Fibroblast of the aortic adventitia (primary cell): Measurements from ENCODE around the gene FASN. TPM values are rescaled to one million over a fixed set of nuclear protein-coding genes. Genes with fewer than 3 reads are reported as not detected.

Experiments used
- DNase-seq: peaks from one replicate; pipeline ENCODE4 v3.0.0-alpha.2; 2010; ENCODE audit warnings: low read depth
- H3K4me3 ChIP-seq: 2 replicates; pipeline ENCODE4 v1.5.1; 2011; ENCODE audit warnings: low read depth, mild to moderate bottlenecking, control low read depth, low read length, moderate library complexity
- total RNA-seq: library from RNA; depleted of rRNA; stranded (reverse); fragments of >200 nt; gene quantifications from 2 replicates; pipeline ENCODE4 v1.2.3, GENCODE V29; 2012; ENCODE audit warnings: low replicate concordance
- TF ChIP-seq, protein P1 (sequence below): IDR thresholded peaks from 2 replicates; pipeline ENCODE4 v1.5.1; 2011; ENCODE audit warnings: mild to moderate bottlenecking, low read length, control low read depth, inconsistent platforms; ENCODE audit not compliant: insufficient read depth

FASN gene
- total RNA-seq, 1 donor: 65.2 TPM

DNA sequence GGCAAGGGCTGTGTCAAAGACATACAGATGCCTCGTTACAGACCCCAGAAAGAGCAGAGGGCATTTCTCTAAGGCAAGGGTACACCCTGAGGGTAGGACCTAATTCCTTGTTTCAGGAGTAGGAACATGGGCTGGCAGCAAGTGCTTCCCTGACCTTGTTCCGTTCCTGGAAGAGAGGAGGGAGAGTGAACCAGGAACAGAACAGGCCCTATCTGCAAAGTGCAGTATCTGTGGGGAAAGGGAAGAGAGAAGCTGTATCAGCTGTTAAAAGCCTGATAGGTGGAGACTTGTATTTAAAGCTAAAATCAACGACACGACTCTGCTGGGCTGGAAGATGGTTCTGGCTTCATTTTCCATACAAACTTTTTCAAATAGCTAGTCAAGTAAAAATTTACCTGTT is 26.1 kb upstream of the FASN start:
- DNase-seq: no peak
- no peak overlapping the region for H3K4me3 ChIP-seq
- TF ChIP-seq, protein P1, sequence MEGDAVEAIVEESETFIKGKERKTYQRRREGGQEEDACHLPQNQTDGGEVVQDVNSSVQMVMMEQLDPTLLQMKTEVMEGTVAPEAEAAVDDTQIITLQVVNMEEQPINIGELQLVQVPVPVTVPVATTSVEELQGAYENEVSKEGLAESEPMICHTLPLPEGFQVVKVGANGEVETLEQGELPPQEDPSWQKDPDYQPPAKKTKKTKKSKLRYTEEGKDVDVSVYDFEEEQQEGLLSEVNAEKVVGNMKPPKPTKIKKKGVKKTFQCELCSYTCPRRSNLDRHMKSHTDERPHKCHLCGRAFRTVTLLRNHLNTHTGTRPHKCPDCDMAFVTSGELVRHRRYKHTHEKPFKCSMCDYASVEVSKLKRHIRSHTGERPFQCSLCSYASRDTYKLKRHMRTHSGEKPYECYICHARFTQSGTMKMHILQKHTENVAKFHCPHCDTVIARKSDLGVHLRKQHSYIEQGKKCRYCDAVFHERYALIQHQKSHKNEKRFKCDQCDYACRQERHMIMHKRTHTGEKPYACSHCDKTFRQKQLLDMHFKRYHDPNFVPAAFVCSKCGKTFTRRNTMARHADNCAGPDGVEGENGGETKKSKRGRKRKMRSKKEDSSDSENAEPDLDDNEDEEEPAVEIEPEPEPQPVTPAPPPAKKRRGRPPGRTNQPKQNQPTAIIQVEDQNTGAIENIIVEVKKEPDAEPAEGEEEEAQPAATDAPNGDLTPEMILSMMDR: no peak

DNA sequence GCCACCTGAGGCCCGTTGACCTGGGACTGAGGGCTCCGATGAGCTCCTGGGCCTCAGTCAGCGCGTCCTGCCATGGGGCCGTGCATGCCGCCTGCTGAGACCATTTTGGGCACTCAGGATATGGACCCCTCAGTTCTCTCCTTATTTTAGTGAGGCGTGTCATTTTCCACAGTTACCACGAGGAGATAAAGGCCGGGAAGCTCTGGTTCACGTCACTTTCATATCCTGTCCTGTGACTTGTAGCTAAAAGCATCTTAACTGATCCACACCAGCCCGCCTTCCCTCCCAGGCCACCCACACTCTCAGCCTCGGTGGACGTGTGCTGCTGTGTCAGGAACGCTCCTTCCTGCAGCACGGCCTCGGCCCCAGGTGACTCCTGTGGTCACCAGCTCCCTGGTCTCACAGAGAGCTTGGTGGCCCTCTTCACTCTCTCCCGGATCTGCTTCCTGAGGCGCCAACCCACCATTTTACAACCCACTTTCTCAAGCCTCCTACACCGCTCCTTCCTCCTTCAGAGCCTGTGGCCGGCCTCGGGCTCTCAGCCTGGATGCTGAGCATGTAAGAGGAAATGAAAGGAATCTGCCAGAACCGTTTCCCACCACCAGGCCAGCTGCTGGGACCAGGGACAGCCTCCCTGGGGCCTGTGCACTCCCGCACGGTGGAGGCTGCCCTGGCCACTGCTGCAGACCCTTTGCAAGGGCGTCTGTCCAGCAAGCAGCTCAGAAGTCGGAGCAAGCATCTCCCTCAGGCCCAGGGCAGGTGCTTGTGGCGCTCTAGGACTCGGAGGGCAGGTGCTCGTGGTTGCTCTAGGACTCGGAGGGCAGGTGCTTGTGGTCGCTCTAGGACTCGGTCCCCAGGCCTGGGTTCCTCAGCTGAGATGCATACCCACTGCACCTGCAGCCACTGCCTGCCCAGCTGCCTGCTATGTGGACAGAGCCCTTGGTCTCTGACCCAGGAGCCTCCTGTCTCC is 23.9 kb upstream of the FASN start:
- DNase-seq: no peak
- H3K4me3 ChIP-seq: no peak overlapping the region
- TF ChIP-seq, protein P1: no peak

DNA sequence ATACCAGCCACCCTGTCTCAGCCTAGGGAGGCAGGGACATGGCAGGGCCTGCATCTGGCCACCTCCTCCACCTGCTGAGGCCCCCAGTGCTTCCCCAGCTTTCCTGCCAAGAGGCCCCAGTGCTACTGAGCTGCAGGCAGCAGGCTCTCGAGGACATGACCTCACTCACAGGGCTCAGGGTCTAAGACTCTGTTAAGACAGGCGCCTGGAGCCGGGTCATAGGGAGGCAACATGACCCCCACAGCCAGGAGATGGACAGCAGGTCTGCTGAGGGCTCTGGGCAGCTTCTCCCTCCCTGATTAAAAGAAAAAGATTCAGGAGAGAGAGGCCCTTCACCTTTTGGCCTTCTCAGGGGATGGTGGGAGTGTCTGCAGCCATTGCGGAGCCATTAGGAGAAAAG is 23.2 kb upstream of the FASN start:
- TF ChIP-seq, protein P1: no peak
- no peak for DNase-seq
- no peak overlapping the region for H3K4me3 ChIP-seq

DNA sequence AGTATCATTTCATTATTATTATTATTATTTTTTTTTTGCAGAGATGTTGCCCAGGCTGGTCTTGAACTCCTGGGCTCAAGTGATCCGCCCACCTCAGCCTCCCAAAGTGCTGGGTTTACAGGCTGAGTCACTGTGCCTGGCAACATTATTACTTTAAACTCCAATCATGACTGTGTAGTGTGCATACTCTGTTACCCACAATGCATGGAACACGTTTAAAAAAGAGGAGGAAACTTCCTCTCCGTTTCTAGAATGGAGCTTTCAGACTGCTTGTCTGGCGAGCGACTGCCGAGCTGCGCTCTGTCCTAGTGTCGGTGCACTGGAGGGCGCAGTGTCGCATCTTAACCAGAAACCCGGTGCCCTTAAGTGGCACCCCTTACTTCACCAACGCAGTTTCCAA is 22.1 kb upstream of the FASN start:
- no peak overlapping the region for H3K4me3 ChIP-seq
- TF ChIP-seq, protein P1: no peak
- DNase-seq: peak; percentile 63

DNA sequence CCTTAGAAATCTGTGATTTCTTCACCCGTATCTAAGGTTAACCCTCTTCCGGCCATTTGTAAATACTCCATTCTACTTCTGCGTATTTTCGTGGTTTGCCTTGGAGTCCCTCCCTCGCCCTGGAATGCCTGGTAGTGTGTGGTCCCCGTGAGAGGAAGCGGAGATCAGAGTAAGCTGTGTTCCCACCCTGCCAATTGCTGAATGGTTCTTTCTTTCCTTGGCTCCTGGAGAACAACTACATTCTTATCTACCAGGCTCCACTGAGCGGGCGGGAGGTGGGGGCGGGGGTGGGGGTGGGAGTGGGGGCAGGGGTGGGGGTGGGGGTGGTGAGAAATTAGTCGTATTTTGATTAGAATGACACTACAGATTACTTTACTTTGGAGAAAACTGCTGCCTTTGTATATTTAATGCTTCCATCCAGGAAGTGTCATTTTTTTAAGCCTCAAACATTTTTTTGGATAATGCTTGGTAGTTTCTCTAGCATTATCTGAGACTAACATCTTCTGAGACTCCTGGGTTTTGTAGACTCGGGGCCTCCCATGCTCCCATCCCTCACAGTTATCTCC is 20.9 kb upstream of the FASN start:
- TF ChIP-seq, protein P1: no peak

DNA sequence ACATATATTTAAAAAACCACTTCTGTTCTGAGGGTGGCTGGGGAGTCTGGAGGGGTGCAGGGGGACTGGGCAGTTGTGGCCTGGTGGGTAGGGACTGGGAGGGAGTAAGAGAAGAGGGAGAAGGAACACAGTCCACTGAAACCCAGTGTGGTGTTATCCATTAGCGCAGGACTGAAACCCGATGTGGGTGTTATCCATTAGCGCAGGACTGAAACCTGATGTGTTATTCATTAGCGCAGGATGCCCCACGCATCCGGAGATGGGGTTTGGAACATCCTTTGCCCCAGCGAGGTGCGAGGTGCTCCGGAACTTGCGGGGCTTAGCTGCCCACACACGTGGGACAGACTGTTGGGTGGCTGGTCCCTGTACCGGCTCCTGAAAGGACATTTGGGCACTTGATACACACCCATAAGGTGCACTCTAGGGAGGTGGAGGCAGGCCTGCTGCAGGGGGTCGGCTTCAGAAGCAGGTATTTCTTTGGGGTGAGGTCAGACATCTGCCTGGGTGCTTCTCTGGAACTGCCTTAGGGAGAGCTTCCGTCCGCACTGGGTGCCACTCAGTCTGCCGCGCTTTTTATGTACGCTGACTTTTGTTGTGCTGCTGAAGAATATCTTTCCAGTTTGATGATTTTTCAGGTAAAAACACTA is 20.3 kb upstream of the FASN start:
- no peak for DNase-seq
- H3K4me3 ChIP-seq: no peak overlapping the region
- TF ChIP-seq, protein P1: no peak

More for the DNA sequence above, 20.9 kb upstream of the FASN start:
- peak; percentile 49 for DNase-seq
- H3K4me3 ChIP-seq: no peak overlapping the region
